ENCODE measurements around the gene FAM136A.

FAM136A gene

GRCh38 chr2:70322518-70322917 is 20.7 kb upstream of the FAM136A start:
- no peaks in the 10 kb centered on the region for H3F3A ChIP-seq (ENCODE audit: insufficient read depth, low read length)
- H2AFZ ChIP-seq (ENCODE audit: low read length): no peak overlapping the region
- H3K9me2 ChIP-seq (replicated peaks; ENCODE audit: insufficient read depth, low read length): no peaks in the 10 kb centered on the region
- H3K4me1 ChIP-seq (ENCODE audit: low read length): no peaks in the 10 kb centered on the region
- H3K9ac ChIP-seq (ENCODE audit: low read length): no peak overlapping the region
- no peak overlapping the region for H3K27ac ChIP-seq (ENCODE audit: low read length)
- no peaks in the 10 kb centered on the region for H3K27me3 ChIP-seq (replicated peaks; ENCODE audit: insufficient read depth, low read length)
- H3K4me2 ChIP-seq (ENCODE audit: low read depth, low read length): no peak overlapping the region
- no peak for TF ChIP-seq EZH2 (optimal IDR thresholded peaks at IDR 0.05; ENCODE audit: low read depth, low read length)
- no peak for TF ChIP-seq CTCF (IDR thresholded peaks at IDR 0.05; ENCODE audit: low read length)
- no peak for TF ChIP-seq EZH2phosphoT487 (IDR thresholded peaks at IDR 0.05; ENCODE audit: low read length)
- H3K9me3 ChIP-seq (replicated peaks; ENCODE audit: insufficient read depth, low read length): no peaks in the 10 kb centered on the region
- H3K36me3 ChIP-seq (replicated peaks; ENCODE audit: insufficient read depth, low read length): no peaks in the 10 kb centered on the region
- H4K20me1 ChIP-seq (ENCODE audit: insufficient read depth, low read length): no peaks in the 10 kb centered on the region
- DNase-seq: no peak
- H3K4me3 ChIP-seq (ENCODE audit: low read length): no peak overlapping the region
- H3K79me2 ChIP-seq (ENCODE audit: low read length): no peaks in the 10 kb centered on the region

- H3K27ac ChIP-seq (ENCODE audit: low read length): no peak overlapping the region
- TF ChIP-seq EZH2phosphoT487 (IDR thresholded peaks at IDR 0.05; ENCODE audit: low read length) (no peak), CTCF (IDR thresholded peaks at IDR 0.05; ENCODE audit: low read length) (no peak), EZH2 (optimal IDR thresholded peaks at IDR 0.05; ENCODE audit: low read depth, low read length) (no peak)
- H3K9me2 ChIP-seq (replicated peaks; ENCODE audit: insufficient read depth, low read length): no peaks in the 10 kb centered on the region
- no peaks in the 10 kb centered on the region for H3K4me1 ChIP-seq (ENCODE audit: low read length)
- H3K4me2 ChIP-seq (ENCODE audit: low read depth, low read length): no peak overlapping the region
- no peaks in the 10 kb centered on the region for H3F3A ChIP-seq (ENCODE audit: insufficient read depth, low read length)
- H3K27me3 ChIP-seq (replicated peaks; ENCODE audit: insufficient read depth, low read length): no peaks in the 10 kb centered on the region
- H3K9me3 ChIP-seq (replicated peaks; ENCODE audit: insufficient read depth, low read length): no peaks in the 10 kb centered on the region
- no peaks in the 10 kb centered on the region for H3K79me2 ChIP-seq (ENCODE audit: low read length)
- H3K4me3 ChIP-seq (ENCODE audit: low read length): no peak overlapping the region
- DNase-seq: no peak
- no peaks in the 10 kb centered on the region for H4K20me1 ChIP-seq (ENCODE audit: insufficient read depth, low read length)
- no peak overlapping the region for H3K9ac ChIP-seq (ENCODE audit: low read length)
- H2AFZ ChIP-seq (ENCODE audit: low read length): no peak overlapping the region
- H3K36me3 ChIP-seq (replicated peaks; ENCODE audit: insufficient read depth, low read length): no peaks in the 10 kb centered on the region
Observed at GRCh38 chr2:70321370-70321769, 19.5 kb upstream of the FAM136A start.

DNA sequence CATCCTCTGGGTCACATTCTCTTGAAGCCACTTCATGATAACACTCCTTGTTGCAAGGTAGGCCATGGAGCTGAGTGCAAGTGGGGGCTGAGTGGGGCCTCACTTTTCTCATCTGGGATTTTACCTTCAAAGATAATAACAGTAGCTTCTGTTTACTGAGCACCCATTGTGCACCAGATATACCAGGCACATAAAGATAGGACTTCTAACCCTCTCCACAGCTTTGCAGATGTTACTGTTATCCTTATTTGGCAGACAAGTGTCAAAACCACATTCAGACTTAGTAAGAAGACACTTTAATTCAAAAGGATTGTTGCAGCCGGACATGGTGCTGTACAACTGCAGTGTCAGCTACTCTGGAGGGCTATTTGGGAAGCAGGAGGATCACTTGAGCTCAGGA is 12.8 kb upstream of the FAM136A start:
- no peak for DNase-seq
- Histone ChIP-seq H3K9me2 (replicated peaks; ENCODE audit: insufficient read depth, low read length) (no peaks in the 10 kb centered on the region), H3K9ac (ENCODE audit: low read length) (no peak overlapping the region), H3K9me3 (replicated peaks; ENCODE audit: insufficient read depth, low read length) (no peaks in the 10 kb centered on the region), H4K20me1 (ENCODE audit: insufficient read depth, low read length) (no peaks in the 10 kb centered on the region), H3K4me1 (ENCODE audit: low read length) (peaks cover 7% of the 10 kb centered on the region; the same call in 1 of the 2 replicates), H3K27me3 (replicated peaks; ENCODE audit: insufficient read depth, low read length) (no peaks in the 10 kb centered on the region), H3K4me3 (ENCODE audit: low read length) (no peak overlapping the region), H3K27ac (ENCODE audit: low read length) (no peak overlapping the region), H2AFZ (ENCODE audit: low read length) (no peak overlapping the region), H3F3A (ENCODE audit: insufficient read depth, low read length) (no peaks in the 10 kb centered on the region), H3K79me2 (ENCODE audit: low read length) (no peaks in the 10 kb centered on the region), H3K4me2 (ENCODE audit: low read depth, low read length) (no peak overlapping the region), H3K36me3 (replicated peaks; ENCODE audit: insufficient read depth, low read length) (no peaks in the 10 kb centered on the region)
- TF ChIP-seq EZH2 (optimal IDR thresholded peaks at IDR 0.05; ENCODE audit: low read depth, low read length): no peak
- no peak for TF ChIP-seq CTCF (IDR thresholded peaks at IDR 0.05; ENCODE audit: low read length)
- no peak for TF ChIP-seq EZH2phosphoT487 (IDR thresholded peaks at IDR 0.05; ENCODE audit: low read length)

Measured in MM.1S (cell line).